ENCODE results near the gene NDUFB2.
"Not testable (repeated sequence)": the region's sequence is repeated elsewhere in the genome, so short reads cannot be mapped to it uniquely, and the experiment has no call there.

The NDUFB2 gene

DNA sequence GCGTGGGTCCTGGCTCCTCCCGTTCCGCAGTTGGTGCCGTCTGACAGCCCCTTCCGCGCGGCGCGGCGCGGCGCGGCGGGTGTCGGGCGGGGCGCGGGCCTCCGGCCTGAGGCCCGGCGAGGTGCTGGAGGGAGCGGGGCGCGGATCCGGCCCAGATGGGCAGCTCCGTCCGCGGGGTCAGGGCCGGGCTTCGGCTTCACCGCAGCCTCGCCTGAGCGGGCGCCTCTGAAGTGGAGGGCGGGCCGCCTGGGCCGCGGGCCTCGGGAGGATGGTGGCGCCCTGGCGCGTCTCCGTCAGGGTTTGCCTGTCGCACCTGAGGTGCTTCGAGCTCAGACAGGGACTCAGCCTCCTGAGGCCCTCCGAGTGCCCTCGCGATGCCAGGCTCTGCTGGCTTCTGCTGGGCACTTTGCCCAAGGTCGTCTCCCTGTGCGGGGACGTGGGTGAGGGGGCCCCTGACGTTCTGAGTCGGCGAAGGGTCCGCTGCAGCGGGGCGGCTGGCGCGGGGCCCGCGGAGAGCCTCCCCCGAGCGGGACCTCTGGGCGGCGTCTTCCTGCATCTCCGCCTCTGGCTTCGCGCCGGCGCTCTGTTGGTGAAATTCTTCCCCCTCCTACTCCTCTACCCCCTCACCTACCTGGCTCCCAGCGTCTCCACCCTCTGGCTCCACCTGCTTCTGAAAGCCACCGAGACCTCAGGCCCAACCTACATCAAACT, 23.3 kb upstream of the NDUFB2 start:
- no peak for FAIRE-seq

DNA sequence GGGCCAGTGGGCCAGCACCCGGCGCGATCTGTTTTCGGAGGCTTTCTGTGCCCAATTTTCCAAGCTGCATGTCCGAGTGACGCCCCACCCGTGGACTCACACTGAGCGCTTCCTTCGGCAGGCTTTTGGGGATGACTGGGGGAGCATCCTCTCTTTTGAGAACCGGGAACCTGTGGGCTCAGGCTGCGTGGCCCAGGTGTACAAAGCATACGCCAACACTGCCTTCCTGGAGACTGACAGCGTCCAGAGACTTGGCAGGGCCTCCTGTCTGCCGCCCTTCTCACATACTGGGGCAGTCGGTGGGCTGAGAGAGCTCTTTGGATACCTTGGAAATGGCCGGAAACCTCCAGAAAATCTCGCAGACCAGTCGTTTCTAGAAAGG, 22.7 kb upstream of the NDUFB2 start:
- FAIRE-seq: no peak

DNA sequence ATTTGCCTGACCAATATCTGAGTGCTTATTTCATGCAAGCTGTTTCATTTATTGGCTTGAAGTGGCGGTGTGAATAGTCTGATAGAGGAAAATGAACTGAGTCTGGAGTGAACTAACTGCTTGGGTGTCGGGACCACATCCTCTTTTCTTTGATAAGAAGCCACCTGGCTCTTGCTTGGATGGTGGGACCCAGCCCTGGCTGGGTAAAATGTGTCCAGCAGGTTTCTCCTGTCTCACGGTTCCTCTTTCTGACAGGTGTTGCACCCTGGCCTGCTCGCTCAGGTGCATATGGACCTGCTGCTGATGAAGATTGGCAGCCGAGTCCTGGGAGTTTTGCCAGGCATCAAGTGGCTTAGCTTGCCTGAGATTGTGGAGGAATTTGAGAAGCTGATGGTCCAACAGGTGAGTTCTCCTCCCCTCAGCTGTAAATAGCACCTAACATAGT, 22.1 kb upstream of the NDUFB2 start:
- no peak for FAIRE-seq

DNA sequence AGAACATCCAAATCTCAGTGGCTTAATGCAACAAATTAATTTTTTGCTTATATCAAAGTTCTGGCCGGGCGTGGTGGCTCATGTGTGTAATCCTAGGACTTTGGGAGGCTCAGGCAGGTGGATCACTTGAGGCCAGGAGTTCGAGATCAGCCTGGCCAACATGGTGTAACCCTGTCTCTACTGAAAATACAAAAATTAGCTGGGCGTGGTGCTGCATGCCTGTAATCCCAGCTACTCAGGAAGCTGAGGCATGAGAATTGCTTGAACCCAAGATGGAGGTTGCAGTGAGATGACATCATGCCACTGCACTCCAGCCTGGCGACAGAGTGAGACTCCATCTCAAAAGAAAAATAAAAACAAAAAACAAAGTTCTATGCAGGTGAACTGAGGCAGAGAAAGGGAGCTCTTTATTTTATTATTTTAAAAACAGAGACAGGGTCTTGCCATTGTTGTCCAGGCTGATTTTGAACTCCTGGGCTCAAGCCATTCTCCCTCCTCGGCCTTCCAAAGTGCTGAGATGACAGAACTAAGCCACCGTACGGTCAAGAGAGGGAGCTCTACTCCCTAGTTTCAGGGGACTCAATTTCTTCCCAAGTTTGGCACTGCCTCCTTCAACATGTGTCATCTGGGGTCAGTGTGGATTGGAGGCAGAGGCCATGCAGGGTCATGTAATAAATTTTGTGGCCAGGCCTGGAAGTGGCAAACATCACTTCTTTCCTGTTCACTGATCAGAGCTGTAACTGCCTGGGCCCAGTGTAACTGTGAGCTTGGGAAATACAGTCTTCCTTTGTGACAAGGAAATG, 21.4 kb upstream of the NDUFB2 start:
- no peak for FAIRE-seq

DNA sequence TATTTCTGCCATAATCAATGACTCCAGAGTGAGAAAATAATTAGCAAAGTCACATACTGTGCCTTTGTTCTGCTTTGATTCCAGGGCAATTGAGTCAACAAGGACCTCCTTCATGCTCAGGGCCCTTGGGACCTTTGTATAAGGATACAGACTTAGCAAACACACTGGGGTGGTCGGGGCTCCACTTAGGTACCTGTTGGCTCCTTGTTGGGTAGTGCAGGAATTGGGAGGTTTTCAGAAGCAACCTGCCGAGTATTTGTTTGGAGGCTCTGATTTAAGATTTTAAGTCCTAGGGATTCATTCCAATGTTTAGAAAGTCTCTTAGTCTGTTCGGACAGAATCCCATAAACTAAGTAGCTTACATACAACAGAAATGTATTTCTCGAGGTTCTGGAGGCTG, 20.8 kb upstream of the NDUFB2 start:
- FAIRE-seq: no peak

DNA sequence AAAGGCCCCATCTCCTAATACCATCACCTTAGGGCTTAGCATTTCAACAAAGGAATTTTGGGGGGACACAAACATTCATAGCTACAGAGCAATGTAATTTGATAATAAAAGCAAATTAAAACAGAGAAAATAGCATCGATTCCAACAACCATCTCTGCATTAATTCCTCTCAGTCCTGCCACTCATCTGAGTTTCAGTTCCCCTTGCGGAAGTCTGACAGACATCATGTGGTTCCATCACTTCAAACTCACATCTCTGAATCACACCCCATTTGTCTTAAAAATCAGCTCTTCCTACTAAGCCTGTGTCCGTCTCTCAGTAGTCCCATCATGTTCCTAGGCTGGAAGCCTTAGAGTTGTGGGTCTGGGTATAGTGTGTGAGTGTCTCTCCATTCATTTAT, 20.2 kb upstream of the NDUFB2 start:
- no peak for FAIRE-seq

DNA sequence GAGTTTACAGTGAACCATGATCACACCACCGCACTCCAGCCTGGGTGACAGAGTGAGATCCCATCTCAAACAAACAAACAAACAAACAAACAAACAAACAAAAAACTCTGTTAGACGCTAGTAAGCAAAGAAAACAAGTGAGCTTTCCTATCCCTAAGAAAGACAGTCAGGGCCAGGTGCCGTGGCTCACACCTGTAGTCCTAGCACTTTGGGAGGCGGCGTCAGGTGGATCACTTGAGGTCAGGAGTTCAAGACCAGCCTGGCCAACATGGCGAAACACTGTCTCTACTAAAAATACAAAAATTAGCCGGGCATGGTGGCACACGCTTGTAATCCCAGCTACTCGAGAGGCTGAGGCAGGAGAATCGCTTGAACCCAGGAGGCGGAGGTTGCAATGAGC, 19.6 kb upstream of the NDUFB2 start:
- not testable (repeated sequence) for FAIRE-seq

DNA sequence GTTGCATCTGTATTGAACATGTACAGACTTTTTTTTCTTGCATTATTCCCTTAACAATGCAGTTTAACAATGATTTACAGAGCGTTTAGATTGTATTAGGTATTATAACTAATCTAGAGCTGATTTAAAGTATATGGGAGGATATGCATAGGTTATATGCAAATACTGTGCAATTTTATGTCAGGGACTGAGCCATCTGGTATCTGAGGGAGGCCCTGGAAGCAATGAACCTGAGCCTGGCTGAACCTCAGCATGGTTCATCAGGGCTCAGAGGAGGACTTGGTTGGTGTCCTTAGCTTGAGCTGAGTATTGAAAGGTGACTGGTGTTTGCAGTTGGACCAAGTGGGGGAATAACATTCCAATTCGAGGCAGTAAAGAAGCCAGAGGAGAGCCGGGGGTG, 19.0 kb upstream of the NDUFB2 start:
- FAIRE-seq: no peak

DNA sequence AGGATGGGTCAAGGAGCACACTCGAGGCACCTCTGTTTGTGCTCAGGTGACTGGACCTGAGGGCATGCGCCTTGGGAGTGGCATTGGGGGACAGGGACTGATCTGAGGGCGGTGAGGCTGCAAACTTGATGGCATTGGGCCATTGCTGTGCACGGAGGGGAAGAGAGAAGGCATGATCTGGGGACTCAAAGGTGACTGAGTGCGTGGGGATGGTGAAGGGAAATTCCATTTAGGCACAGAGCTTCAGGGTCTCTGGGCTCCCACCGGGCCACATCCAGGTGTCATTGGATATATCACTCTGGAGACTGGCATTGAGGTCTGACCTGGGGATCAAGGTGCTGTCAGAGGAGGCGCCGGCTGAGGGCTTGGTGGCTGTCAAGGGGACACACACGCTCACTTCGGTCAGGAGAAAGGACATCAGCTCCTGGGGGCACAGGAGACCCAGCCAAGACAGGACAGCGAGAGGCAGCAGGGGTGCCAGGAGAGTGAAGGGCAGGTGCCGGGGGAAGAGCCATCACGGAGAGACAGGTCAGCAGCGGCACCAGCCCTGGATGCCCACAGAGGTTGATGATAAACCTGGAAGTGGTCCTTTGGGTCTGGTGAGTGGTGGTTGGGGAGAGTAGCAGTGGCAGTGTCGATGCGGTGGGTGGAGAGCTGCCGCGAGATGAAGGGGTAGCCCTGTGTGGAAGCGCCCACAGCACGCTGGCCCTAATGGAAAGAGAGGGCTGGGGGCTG, 18.3 kb upstream of the NDUFB2 start:
- FAIRE-seq: no peak

DNA sequence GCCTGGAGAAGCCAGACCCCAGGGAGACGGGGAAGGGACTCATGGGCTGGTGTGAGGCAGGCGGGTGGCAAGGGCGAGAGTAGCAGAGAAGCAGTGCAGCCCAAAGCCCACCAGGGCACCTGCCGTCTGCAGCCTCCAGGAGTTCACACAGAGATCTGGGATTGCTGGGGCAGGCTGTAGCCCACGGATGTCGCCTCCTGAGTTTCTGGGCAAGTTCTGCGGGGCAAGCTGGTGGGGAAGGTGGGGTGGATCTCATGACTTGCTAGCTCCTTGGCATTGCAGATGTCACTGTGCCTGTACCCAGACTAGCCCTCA, 17.7 kb upstream of the NDUFB2 start:
- FAIRE-seq: no peak

DNA sequence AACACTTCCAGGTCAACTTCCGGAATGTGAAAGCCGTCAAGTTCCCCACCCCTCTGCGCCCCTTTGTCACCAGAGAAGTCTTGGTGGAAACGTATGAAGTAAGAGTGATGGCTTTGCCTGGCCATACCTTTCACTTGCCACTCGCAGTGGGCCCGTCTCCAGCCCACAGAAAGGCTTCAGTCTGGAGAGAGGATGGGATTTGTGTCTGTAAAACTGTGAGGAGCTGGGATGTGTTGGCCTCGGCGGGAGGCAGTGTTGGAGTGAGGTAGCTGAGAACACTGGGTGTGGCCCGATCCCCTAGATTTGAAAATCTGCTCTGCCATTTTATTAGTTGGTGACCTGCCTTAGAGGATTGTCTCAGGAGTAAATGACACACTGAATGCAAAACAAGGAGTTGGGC, 17.3 kb upstream of the NDUFB2 start:
- FAIRE-seq: no peak

DNA sequence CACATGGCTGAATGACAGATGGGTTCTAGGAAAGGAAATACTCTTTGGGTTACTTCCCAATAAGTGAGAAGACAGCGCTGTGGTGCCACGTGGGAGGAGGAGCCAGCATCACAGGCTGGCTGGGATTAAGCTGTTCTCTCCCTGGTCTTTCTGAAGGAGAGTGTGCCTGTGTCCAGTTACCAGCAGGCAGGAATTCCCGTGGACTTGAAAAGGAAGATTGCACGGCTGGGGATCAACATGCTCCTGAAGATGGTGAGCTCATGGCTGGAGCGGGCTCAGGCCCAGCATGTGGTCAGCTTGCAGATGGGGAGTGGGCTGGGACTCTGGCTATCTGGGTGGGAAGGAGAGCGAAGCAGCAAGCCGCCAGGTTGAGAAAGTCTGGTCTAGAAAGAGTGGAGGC, 15.6 kb upstream of the NDUFB2 start:
- no peak for FAIRE-seq

DNA sequence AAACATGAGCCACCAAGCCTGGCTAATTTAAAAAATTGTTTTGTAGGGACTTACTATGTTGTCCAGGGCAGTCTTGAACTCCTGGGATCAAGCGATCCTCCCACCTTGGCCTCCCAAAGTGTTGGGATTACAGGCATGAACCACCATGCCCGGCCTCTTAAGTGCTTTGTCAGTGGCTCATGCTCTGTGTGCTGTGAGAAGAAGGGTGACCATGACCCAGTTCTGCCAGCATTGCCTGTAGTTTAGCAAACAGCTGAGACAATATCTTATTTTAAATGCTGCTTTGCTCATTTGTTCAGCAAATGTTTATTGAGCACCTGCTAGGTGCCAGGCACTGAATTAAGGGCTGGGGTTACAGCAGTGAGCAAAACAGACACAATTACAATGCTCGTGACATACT, 14.7 kb upstream of the NDUFB2 start:
- FAIRE-seq: no peak

DNA sequence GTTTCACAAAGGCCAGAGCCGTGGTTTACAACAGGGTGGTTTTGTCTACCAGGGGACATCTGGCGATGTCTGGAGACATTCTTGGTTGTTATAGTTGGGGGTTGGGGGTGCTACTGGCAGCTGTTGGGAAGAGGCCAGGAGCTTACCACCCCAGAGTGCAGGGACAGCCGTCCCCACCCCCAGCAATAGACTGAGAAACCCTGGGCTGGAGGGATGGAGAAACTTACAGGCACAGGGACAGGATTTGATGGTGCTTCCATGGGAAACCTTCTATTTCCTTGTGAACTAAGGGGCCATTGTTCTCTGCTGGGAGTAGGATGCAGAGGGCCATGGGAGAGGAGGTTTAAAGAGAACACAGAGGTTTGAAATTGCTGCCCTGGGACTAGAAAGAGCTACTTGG, 12.9 kb upstream of the NDUFB2 start:
- FAIRE-seq: no peak

DNA sequence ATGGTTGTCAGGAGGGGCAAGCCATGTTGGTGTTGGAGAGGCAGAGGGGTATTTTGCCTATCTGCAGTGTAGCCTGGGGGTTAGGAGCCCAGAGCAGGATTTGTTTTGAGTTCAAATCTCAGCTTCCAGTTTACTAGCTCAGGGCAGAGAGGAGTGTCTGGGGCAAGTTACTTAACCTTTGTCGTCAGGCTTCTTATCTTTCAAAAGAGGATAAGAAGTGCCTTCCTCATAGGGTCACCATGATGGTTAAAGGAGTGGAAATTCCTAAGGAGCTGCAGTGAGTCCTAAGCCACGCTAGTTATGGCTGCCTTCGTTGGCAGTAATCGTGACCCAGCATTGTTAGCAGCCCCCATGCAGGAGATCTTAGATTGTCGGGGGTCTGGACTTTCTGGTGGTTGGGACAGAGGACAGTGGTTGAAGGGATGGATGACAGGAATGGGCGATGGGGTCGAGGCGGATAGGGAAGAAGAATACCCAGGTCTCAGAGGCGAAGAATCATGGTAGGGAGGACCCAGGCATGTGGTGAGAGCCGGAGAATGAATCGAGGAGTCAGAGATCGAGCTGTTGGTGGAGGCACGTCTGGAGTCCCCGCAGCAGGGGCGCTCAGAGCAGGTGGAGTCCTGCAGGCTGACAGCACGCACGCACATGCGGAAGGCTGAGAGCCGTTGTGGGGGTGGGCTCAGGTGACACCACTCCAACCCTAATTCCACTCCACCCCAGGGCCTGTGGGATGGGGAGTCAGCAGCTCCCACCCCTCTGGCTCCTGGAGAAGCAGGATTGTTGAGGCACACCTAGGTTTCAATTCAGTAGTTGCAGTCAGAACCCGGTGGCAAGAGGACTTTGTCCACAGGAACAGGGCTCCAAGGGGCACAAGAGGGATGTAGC, 12.2 kb upstream of the NDUFB2 start:
- no peak for FAIRE-seq

DNA sequence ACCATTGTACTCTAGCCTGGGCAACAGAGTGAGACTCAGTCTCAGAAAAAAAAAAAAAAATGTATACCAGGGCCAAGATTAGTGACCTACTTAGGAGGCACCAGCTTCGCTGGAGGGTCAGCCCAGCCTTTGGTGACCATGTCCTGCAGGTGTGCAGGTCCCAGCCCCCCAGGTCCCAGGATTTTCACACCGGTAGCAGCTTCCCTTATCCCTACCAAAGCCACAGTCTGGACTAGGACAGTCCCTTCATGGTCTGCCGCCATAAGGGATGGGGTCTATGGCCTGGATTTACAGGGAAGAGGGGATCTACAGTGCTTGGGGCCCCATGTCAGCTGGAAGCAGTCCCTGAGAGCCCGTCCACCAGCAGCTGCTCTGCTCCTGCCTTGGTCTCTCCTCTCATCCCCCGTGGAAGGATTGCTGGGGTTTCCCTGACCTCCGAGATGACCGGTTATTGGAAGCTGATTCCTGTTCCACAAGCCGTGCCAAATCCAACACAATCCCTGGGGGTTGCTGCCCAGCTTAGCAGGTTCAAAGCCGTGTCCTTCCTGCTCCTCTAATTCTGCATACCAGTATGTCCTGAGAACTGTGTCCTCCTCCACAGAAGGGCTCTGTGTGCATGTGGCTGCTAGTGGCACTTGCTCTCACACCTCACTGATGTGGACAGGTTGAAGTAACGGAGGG, 11.0 kb upstream of the NDUFB2 start:
- no peak for FAIRE-seq

DNA sequence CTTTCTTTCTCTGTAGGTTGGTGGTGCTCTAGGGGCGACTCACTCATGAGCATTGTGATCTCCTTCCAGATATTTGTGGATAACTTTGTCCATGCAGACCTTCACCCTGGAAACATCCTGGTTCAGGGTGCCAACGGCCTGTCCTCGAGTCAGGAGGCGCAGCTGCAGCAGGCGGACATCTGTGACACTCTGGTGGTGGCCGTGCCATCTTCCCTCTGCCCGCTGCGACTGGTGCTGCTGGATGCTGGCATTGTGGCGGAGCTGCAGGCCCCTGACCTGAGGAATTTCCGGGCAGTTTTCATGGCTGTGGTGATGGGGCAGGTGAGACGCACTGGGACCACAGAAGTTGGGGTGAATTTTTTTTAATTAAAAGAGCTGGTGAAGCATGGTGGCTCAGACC, 9.6 kb upstream of the NDUFB2 start:
- FAIRE-seq: no peak

DNA sequence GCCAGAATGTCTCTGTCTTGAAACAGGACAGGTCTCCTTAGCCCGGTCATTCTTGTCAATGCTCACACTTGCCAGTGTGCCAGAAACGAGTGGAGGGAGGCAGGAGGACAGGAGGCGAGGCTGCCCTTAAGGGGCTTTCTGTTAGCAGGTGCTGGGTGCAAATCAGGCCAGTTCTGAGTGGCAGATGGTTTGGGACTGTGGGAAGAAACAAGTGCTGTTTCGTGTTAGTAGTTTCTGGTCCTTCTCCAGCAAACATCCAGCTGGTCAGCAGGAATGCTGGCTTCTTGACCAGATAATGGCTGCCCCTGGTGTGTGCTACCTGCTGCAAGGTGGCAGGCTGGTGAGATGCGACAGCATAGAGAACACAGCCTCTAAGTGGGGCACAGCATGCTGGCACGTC, 8.2 kb upstream of the NDUFB2 start:
- no peak for FAIRE-seq

DNA sequence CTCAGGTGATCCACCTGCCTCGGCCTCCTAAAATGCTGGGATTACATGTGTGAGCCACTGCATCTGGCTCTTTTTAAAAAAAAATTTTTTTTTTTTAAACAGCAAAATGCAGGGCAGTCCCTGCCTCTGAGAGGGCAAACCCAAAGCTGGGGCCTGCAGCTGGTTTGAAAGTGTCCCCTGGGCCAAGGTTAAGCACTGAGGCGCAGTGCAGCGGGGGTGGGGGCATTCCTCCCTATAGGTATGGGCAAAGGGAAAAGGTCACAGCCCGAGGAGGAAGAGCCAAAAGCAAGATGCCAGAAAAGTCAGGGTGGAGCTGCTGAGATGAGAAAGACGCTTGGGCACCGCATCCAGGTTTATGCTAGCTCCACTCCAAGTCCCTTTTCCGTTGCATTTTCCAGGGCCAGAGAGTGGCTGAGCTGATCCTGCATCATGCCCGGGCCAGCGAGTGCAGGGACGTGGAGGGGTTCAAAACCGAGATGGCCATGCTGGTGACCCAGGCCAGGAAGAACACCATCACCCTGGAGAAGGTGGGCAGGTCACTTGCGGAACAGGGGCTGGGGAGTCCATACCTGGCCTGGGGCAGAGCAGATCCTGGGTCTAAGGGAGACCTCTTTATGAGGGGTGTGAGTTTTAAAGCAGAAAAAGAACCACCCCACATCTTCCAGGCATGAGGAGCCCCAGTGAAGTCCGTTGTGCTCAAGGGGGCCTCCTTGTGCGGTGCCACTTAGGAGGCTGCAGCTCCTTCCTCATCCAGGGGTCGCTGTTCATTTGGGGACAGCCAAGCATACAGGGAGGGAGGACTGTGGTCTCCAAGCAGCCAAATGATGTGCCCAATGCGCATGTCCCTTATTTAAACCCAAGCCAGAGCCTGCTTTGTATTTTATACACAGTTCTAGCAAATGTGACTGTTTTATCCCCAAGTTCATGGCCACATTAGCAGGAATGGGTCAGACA, 7.0 kb upstream of the NDUFB2 start:
- no peak for FAIRE-seq

DNA sequence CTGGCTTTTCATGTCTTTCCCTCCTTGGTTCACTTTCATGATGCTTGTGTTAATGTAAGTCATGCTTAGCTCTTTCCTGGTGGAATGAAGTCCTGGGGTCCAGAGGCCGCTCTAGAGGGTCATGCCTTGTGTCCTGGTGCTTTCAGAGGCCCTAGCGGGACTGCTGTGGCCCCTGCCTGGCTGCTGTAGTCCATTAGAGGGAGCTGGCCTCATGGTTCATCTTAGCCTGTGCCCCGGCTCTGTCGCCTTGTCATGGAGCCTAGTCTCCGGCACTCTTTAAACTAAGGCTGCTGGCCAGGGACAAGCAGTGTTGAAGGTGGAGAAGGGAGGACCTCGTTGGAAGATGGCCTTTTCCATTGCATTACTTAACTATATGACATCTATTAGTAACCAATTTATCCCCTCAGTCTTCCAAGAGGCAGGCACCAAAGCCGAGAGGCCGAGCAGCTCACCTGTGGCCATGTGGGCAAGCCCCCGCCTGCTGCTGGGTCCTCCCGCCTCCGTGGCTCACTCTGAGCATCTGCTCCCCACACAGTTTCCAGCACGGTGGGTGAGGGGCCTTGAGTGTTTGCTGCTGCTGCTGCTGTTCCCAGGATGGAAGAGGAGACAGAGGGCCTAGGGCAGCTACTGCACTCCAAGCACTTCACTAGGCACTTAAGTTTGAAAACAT, 5.0 kb upstream of the NDUFB2 start:
- FAIRE-seq: no peak

DNA sequence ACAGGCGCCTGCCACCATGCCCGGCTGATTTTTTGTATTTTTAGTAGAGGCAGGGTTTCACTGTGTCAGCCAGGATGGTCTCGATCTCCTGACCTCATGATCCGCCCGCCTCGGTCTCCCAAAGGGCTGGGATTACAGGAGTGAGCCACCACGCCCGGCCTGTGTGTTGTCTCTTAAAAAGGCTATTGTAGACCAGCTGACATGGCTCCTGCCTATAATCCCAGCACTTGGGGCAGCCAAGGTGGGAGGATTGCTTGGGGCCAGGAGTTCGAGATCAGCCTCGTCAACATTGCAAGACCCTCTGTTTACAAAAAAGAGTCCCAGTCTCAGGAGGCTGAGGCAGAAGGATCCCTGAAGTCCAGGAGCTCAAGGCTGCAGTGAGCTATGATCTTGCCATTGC, 2.7 kb upstream of the NDUFB2 start:
- not testable (repeated sequence) for FAIRE-seq
